K562 (cell line): ENCODE measurements around the gene GPR25. TPM values are rescaled to one million over a fixed set of nuclear protein-coding genes. Genes with fewer than 3 reads are reported as not detected.

Source experiments
- ATAC-seq: fragments of 200-7000 bp; cut with Tn5 transposase; 3 replicates; pipeline ENCODE4 v1.9.1; 2020; ENCODE audit warnings: moderate library complexity
- BruUV-seq: library from RNA; stranded (reverse); fragments of 400-500 nt; replicated peaks from 2 replicates; lab custom pipeline; 2021; lab: Mats Ljungman, UMichigan
- CTCF ChIA-PET: fragments of 300-600 bp; formaldehyde crosslinking; extraction: SDS; loops from one replicate; lab custom pipeline; 2021; ENCODE audit warnings: low intra/inter-chr PET ratio; lab: Yijun Ruan, JAX
- POLR2A ChIA-PET: fragments of 300-600, 350-650 bp; sonication (Branson Sonifier 250); formaldehyde crosslinking; extraction: SDS; loops from one replicate; lab custom pipeline; 2021; ENCODE audit warnings: antibody characterized with exemption, inconsistent platforms; lab: Yijun Ruan, JAX
- DNase-seq, 4 experiments: peaks; one replicate each; pipeline versions ENCODE4 v3.0.0 to v3.0.0-alpha.2; 2011 to 2018; ENCODE audit warnings: low spot score in 3 of 4, mixed read lengths in 3 of 4; ENCODE audit errors: extremely low read depth in 1 of 4
- FAIRE-seq: peaks from 2 replicates; lab custom pipeline; 2011; peaks lifted over from hg19 to GRCh38; lab: Jason Lieb, UNC
- H2AFZ ChIP-seq: 2 replicates; pipeline ENCODE4 v1.6.0; 2011; ENCODE audit warnings: low read depth, low read length, control low read depth, inconsistent platforms
- H3K27ac ChIP-seq: fragments of 200-600 bp; 3 replicates; pipeline ENCODE4 v1.8.0; 2011; ENCODE audit warnings: low read depth, mild to moderate bottlenecking, control low read depth, inconsistent platforms, low read length, moderate library complexity, mixed read lengths; ENCODE audit errors: extremely low read depth
- H3K27me3 ChIP-seq, 2 experiments: fragments of 300-600 bp in 1 of 2; 2 replicates in 1 of 2; 3 replicates in 1 of 2; pipeline versions ENCODE4 v1.6.0 to v1.8.0; 2011; ENCODE audit warnings: inconsistent platforms in 2 of 2, low read length in 2 of 2, mild to moderate bottlenecking in 1 of 2, mixed read lengths in 1 of 2, moderate library complexity in 1 of 2; ENCODE audit not compliant: control insufficient read depth in 2 of 2, insufficient read depth in 2 of 2
- H3K36me3 ChIP-seq: fragments of 300-600 bp; 3 replicates; pipeline ENCODE4 v1.8.0; 2011; ENCODE audit warnings: mild to moderate bottlenecking, low read length, inconsistent platforms; ENCODE audit not compliant: control insufficient read depth, insufficient read depth
- H3K4me1 ChIP-seq, 2 experiments: fragments of 200-600 bp in 1 of 2; replicated peaks in 1 of 2; 2 replicates in 1 of 2; 3 replicates in 1 of 2; pipeline versions ENCODE4 v1.5.1 to v1.8.0; 2011; ENCODE audit warnings: inconsistent platforms in 2 of 2, low read length in 2 of 2, mild to moderate bottlenecking in 1 of 2, mixed read lengths in 1 of 2, moderate library complexity in 1 of 2; ENCODE audit not compliant: control insufficient read depth in 2 of 2, insufficient read depth in 2 of 2
- H3K4me2 ChIP-seq: 2 replicates; pipeline ENCODE4 v1.6.1; 2011; ENCODE audit warnings: low read length, control low read depth, inconsistent platforms, mixed read lengths; ENCODE audit not compliant: insufficient read depth
- H3K4me3 ChIP-seq: fragments of 200-600 bp; sonication (generic), shearing (Covaris generic); 2 replicates; pipeline ENCODE4 v1.5.1; 2016; ENCODE audit warnings: control low read depth, inconsistent platforms
- H3K79me2 ChIP-seq: fragments of 200-600 bp; 3 replicates; pipeline ENCODE4 v1.8.0; 2011; ENCODE audit warnings: low read length, inconsistent platforms; ENCODE audit not compliant: control insufficient read depth, insufficient read depth
- H3K9ac ChIP-seq, 2 experiments: 2 replicates each; pipeline versions ENCODE4 v1.6.0 to v1.6.1; 2011; ENCODE audit warnings: low read depth in 2 of 2, low read length in 2 of 2, control low read depth in 1 of 2, inconsistent platforms in 1 of 2, mild to moderate bottlenecking in 1 of 2, mixed read lengths in 1 of 2; ENCODE audit not compliant: insufficient read depth in 1 of 2
- H3K9me1 ChIP-seq: one replicate; pipeline ENCODE4 v1.6.0; 2011; ENCODE audit warnings: inconsistent platforms, mild to moderate bottlenecking, low read length, moderate library complexity; ENCODE audit not compliant: control insufficient read depth, insufficient read depth
- H3K9me3 ChIP-seq: replicated peaks from 2 replicates; pipeline ENCODE4 v1.5.1; 2011; ENCODE audit warnings: low read depth, low read length, inconsistent platforms; ENCODE audit not compliant: control insufficient read depth, insufficient read depth
- H4K20me1 ChIP-seq: replicated peaks from 2 replicates; pipeline ENCODE4 v1.6.1; 2011; ENCODE audit warnings: low read length, inconsistent platforms, mixed read lengths; ENCODE audit not compliant: control insufficient read depth, insufficient read depth
- AFF4 ChIP-seq: sonication (generic); formaldehyde crosslinking; IDR thresholded peaks from 2 replicates; pipeline ENCODE4 v1.8.0; 2023; ENCODE audit warnings: mild to moderate bottlenecking, missing genetic modification reagents
- CEBPB ChIP-seq: fragments of 450-650 bp; IDR thresholded peaks from 2 replicates; pipeline ENCODE4 v1.6.1; 2016; ENCODE audit warnings: missing genetic modification characterization, missing compliant biosample characterization
- FOXP1 ChIP-seq: sonication (generic); formaldehyde crosslinking; IDR thresholded peaks from 2 replicates; pipeline ENCODE4 v1.8.0; 2022; ENCODE audit warnings: mild to moderate bottlenecking, missing genetic modification reagents
- ZKSCAN3 ChIP-seq: fragments of 250-450 bp; sonication (Bioruptor Pico); IDR thresholded peaks from 2 replicates; pipeline ENCODE4 v1.4.0; 2020
- ZNF133 ChIP-seq: fragments of 250-450 bp; sonication (Bioruptor Pico); IDR thresholded peaks from 2 replicates; pipeline ENCODE4 v1.4.0; 2020; ENCODE audit warnings: mild to moderate bottlenecking
- WGBS: fragments of 100-300 bp; shearing (Covaris generic); methylation state at CpG from one replicate; pipeline ENCODE4 v1.1.6; 2016; ENCODE audit warnings: low coverage, mixed read lengths; ENCODE audit not compliant: insufficient coverage; ENCODE audit errors: missing lambda C conversion rate; 5-methylcytosine and 5-hydroxymethylcytosine counted together
- in situ Hi-C: fragments of 300-500 bp; cut with MboI; formaldehyde crosslinking; loops from 4 replicates; pipeline ENCODE4 v1.15.0; 2018; ENCODE audit warnings: inconsistent platforms, mixed read lengths
- intact Hi-C: fragments of 100-400 bp; cut with micrococcal nuclease; formaldehyde crosslinking; loops from 2 replicates; pipeline ENCODE4 v1.14.2; 2022
- polyA plus RNA-seq, 8 experiments: library from polyadenylated mRNA; depleted of rRNA in 4 of 8; stranded (reverse) in 5 of 8; unstranded in 3 of 8; fragments of >200 nt; fragmentation: Nextera tagmentation in 2 of 8; fragmentation: Illumina TruSeq in 1 of 8; extraction: Ambion mirVana in 2 of 8; extraction: Trizol in 1 of 8; gene quantifications; 2 replicates each; pipeline versions ENCODE4 v1.2.1 to v1.2.3, GENCODE V29; 2011 to 2014; ENCODE audit warnings: inconsistent platforms in 1 of 8, missing spikeins in 1 of 8
- total RNA-seq, 7 experiments: library from RNA; depleted of rRNA in 6 of 7; stranded (reverse); fragments of >200 nt in 6 of 7; fragmentation: Illumina TruSeq in 2 of 7; extraction: Trizol in 2 of 7; gene quantifications; 2 replicates each; pipeline versions ENCODE4 v1.2.1 to v1.2.3, GENCODE V29; 2011 to 2021; ENCODE audit warnings: low replicate concordance in 1 of 7

The GPR25 gene
- total and polyA plus RNA-seq, 9 of the 15 experiments (the other 6 are each of a cell fraction or from before 2014, with no cell fraction given) = not detected

- TF ChIP-seq ZKSCAN3 (CRISPR knock-in tag) = no peak
- TF ChIP-seq FOXP1 (CRISPR knock-in tag) = no peak
- TF ChIP-seq AFF4 (CRISPR knock-in tag) = no peak
- no peak for TF ChIP-seq CEBPB (tag)
- TF ChIP-seq ZNF133 (CRISPR knock-in tag) = no peak
- TF ChIP-seq, all 486 proteins: peak for 0
- BruUV-seq = no TSS peak
- DNase-seq (no peak), FAIRE-seq (no peak), ATAC-seq (no peak)
- in situ Hi-C loops (no loop called here), intact Hi-C loops (no loop called here)
- Histone ChIP-seq H3K9me3 (no peaks in the 10 kb centered on the region), H3K4me3 (no peak overlapping the region), H3K27ac (no peak overlapping the region), H3K4me1 (no peaks in the 10 kb centered on the region), H3K79me2 (no peaks in the 10 kb centered on the region), H2AFZ (no peak overlapping the region), H3K9me1 (no peaks in the 10 kb centered on the region), H3K4me2 (no peak overlapping the region), H3K9ac (no peak overlapping the region), H3K36me3 (no peaks in the 10 kb centered on the region), H3K27me3 (no peaks in the 10 kb centered on the region), H4K20me1 (no peaks in the 10 kb centered on the region)
- WGBS = 64% methylated on average over 4 of the region's 4 CpGs
- ChIA-PET CTCF (no interaction called here), POLR2A (interaction anchor here (0.5 to 0.7 kb wide), 3 partner anchors 25 to 180 kb away, joined by 3 to 6 read pairs (median 3); no protein-coding TSS in a partner anchor)
These were observed 27.4 kb upstream of the GPR25 start for GRCh38 chr1:200845360-200845759.
